Mesendoderm (in vitro differentiated cells): ENCODE results near the gene TRMT10A.

Experiments
- DNase-seq: peaks from one replicate; pipeline ENCODE4 v3.0.0; 2013
- H2AK5ac ChIP-seq: 2 replicates; pipeline ENCODE4 v1.6.1; 2013; ENCODE audit warnings: low read length, inconsistent platforms
- H2BK120ac ChIP-seq: 2 replicates; pipeline ENCODE4 v1.6.1; 2013; ENCODE audit warnings: low read depth, mild to moderate bottlenecking, low read length, moderate library complexity, mixed read lengths
- H2BK15ac ChIP-seq: replicated peaks from 2 replicates; pipeline ENCODE4 v1.6.1; 2013; ENCODE audit warnings: low read depth, mild to moderate bottlenecking, moderate library complexity
- H2BK5ac ChIP-seq: 2 replicates; pipeline ENCODE4 v1.6.1; 2013; ENCODE audit warnings: low read length, inconsistent platforms
- H3K18ac ChIP-seq: 2 replicates; pipeline ENCODE4 v1.6.1; 2013; ENCODE audit warnings: mild to moderate bottlenecking, low read length, mixed read lengths
- H3K23ac ChIP-seq: one replicate; pipeline ENCODE4 v1.6.1; 2013; ENCODE audit warnings: low read length
- H3K27ac ChIP-seq: 2 replicates; pipeline ENCODE4 v1.5.1; 2013; ENCODE audit warnings: low read depth, mild to moderate bottlenecking, inconsistent platforms, low read length, moderate library complexity
- H3K27me3 ChIP-seq: 2 replicates; pipeline ENCODE4 v1.6.1; 2013; ENCODE audit warnings: low read length, control low read depth, mild to moderate bottlenecking, inconsistent platforms; ENCODE audit not compliant: insufficient read depth, poor library complexity
- H3K36me3 ChIP-seq: 2 replicates; pipeline ENCODE4 v1.6.1; 2013; ENCODE audit warnings: low read length, inconsistent platforms; ENCODE audit not compliant: control insufficient read depth, insufficient read depth
- H3K4ac ChIP-seq: one replicate; pipeline ENCODE4 v1.6.1; 2013; ENCODE audit warnings: low read depth, mild to moderate bottlenecking, low read length, moderate library complexity
- H3K4me1 ChIP-seq: 2 replicates; pipeline ENCODE4 v1.6.1; 2013; ENCODE audit warnings: low read depth, low read length, inconsistent platforms; ENCODE audit not compliant: control insufficient read depth
- H3K4me2 ChIP-seq: 2 replicates; pipeline ENCODE4 v1.6.1; 2013; ENCODE audit warnings: low read length
- H3K4me3 ChIP-seq: 2 replicates; pipeline ENCODE4 v1.5.1; 2013; ENCODE audit warnings: mild to moderate bottlenecking, low read length
- H3K56ac ChIP-seq: one replicate; pipeline ENCODE4 v1.6.1; 2013; ENCODE audit warnings: low read length
- H3K79me1 ChIP-seq: 2 replicates; pipeline ENCODE4 v1.6.1; 2013; ENCODE audit warnings: low read length, inconsistent platforms
- H3K79me2 ChIP-seq: 2 replicates; pipeline ENCODE4 v1.6.1; 2013; ENCODE audit warnings: mild to moderate bottlenecking, low read length; ENCODE audit not compliant: control insufficient read depth, insufficient read depth
- H3K9ac ChIP-seq: 2 replicates; pipeline ENCODE4 v1.6.1; 2013; ENCODE audit warnings: low read length, inconsistent platforms
- H4K5ac ChIP-seq: one replicate; pipeline ENCODE4 v1.6.1; 2013; ENCODE audit warnings: low read length
- H4K8ac ChIP-seq: one replicate; pipeline ENCODE4 v1.6.1; 2013; ENCODE audit warnings: low read depth, mild to moderate bottlenecking, control low read depth, low read length, moderate library complexity
- WGBS: extraction: QIAGEN DNeasy Blood & Tissue Kit; methylation state at CpG from one replicate; pipeline ENCODE4 v1.1.7; 2013; ENCODE audit warnings: low lambda C conversion rate, missing lambda C conversion rate; ENCODE audit not compliant: insufficient coverage; ENCODE audit errors: extremely low coverage; 5-methylcytosine and 5-hydroxymethylcytosine counted together

TRMT10A gene

GRCh38 chr4:99504804-99505502 is 58.9 kb downstream of the TRMT10A start:
- Histone ChIP-seq H3K79me2 (no peaks in the 10 kb centered on the region), H3K56ac (no peak overlapping the region), H2BK5ac (no peak overlapping the region), H3K79me1 (no peaks in the 10 kb centered on the region), H3K23ac (no peak overlapping the region), H4K5ac (no peak overlapping the region), H3K18ac (no peak overlapping the region), H2AK5ac (no peak overlapping the region), H3K36me3 (no peaks in the 10 kb centered on the region), H3K27ac (no peak overlapping the region), H4K8ac (no peak overlapping the region), H3K27me3 (no peaks in the 10 kb centered on the region), H3K4me2 (no peak overlapping the region), H2BK120ac (no peak overlapping the region), H3K4me3 (no peak overlapping the region), H2BK15ac (no peak overlapping the region), H3K4me1 (no peaks in the 10 kb centered on the region), H3K9ac (no peak overlapping the region), H3K4ac (no peak overlapping the region)
- DNase-seq: no peak
- no CpG with 5 or more reads among the region's 3 CpGs for WGBS
